Measurements from ENCODE around the gene TBR1.

The TBR1 gene

GRCh38 chr2:161424891-161425727 is 9.0 kb downstream of the TBR1 start:
- no peak overlapping the region for H3K27ac ChIP-seq
- TF ChIP-seq ZFX (IDR thresholded peaks at IDR 0.05): no peak
- no peak for TF ChIP-seq CTCF (conservative IDR thresholded peaks at IDR 0.05)

GRCh38 chr2:161425728-161426454 is 9.8 kb downstream of the TBR1 start:
- TF ChIP-seq ZFX (IDR thresholded peaks at IDR 0.05) (no peak), CTCF (conservative IDR thresholded peaks at IDR 0.05) (no peak)

GRCh38 chr2:161426455-161426921 is 10.4 kb downstream of the TBR1 start:
- H3K27ac ChIP-seq: no peak overlapping the region
- TF ChIP-seq CTCF (conservative IDR thresholded peaks at IDR 0.05): no peak
- no peak for TF ChIP-seq ZFX (IDR thresholded peaks at IDR 0.05)

More at GRCh38 chr2:161425728-161426454, 9.8 kb downstream of the TBR1 start:
- H3K27ac ChIP-seq: no peak overlapping the region

- no peak for TF ChIP-seq CTCF (conservative IDR thresholded peaks at IDR 0.05)
- TF ChIP-seq ZFX (IDR thresholded peaks at IDR 0.05): no peak
- no peak overlapping the region for H3K27ac ChIP-seq
Measured at GRCh38 chr2:161426922-161427663, 11.0 kb downstream of the TBR1 start.

GRCh38 chr2:161427664-161428587 is 11.8 kb downstream of the TBR1 start:
- TF ChIP-seq CTCF (conservative IDR thresholded peaks at IDR 0.05) (no peak), ZFX (IDR thresholded peaks at IDR 0.05) (no peak)
- no peak overlapping the region for H3K27ac ChIP-seq

- H3K27ac ChIP-seq: no peak overlapping the region
- TF ChIP-seq ZFX (IDR thresholded peaks at IDR 0.05) (no peak), CTCF (conservative IDR thresholded peaks at IDR 0.05) (no peak)
Measured at GRCh38 chr2:161430386-161430785, 14.3 kb downstream of the TBR1 start.
